K562 treated with DMSO at 1 percent for 4 hours (cell line): ENCODE data around the gene LSS. TPM values are rescaled to one million over a fixed set of nuclear protein-coding genes. Genes with fewer than 3 reads are reported as not detected.

ENCODE experiments used
- total RNA-seq: library from RNA; unstranded; fragments of 300-600 nt; gene quantifications from 2 replicates; pipeline ENCODE4 v1.2.3, GENCODE V29; 2022; ENCODE audit not compliant: insufficient read depth

Gene LSS
- 33.7 and 44.9 TPM in 2 replicates for total RNA-seq

DNA sequence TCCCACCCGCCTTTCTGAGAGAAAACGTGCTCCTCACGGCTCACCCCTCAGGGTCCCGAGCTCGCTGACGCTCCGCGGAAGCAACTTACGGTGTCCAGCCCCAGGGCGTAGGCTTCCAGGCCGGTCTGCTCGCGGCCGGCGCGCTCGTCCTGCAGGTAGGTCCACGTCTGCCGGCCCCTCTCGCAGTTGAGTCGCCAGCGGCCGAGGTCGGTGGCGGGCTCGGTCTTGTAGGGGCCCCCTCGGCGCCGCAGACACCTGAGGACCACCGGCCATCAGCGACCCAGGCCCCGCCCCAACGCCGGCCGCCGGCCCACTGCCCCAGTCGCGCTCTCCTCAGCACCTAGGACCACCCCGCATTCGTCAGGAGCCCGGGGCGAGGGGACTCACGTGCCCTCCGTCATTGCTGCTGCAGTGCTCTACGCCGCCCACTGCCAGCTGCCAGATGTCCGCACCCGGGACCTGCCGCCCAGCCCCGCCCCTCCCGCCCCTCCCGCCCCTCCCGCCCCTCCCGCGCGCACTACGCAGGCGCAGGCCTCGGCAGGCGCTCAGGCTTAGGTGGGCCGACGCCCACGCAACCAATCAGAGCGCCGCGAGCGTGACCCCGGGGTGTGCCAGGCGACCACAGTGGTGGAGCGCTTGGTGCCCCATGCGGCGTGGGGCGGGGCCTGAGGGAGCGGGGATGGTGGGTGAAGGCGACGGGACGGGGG, at the start of gene LSS:
TSS of gene LSS (minus strand) at position 430 of the 707 bp plus-strand sequence. CDS start at position 401, 29 bp downstream.

DNA sequence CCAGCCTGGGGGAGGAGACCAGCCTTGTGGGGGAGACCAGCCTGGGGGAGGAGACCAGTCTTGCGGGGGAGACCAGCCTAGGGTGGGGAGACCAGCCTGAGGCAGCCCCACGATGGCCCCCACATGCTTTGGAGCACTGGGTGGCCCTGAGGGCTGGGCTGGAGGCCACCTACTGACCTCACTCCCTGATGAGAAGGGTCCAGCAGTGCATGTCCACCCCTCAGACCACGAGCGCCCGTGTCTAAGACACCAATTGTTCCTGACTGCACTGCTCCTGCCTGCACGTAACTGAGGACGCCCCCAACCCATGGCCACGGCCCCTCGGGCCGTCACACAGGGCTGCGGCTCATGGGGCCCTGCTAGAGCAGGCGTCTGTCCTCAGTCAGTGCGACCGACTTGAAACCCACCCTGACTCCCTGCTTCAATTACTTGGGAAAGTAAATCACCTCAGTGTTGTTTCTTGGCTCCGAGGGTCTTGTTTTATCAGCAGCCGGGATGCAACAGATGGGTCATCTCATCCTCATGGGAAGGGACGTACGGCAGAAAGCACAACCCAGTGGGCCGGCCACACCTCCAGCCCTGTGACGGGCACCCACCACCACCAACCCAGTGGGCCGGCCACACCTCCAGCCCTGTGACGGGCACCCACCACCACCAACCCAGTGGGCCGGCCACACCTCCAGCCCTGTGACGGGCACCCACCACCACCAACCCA, 44.5 kb downstream of the LSS start, which contains the start of gene SPATC1L:
TSS of gene SPATC1L (minus strand) at position 550 of the 715 bp plus-strand sequence. CDS start 1,643 bp downstream, outside the sequence.

DNA sequence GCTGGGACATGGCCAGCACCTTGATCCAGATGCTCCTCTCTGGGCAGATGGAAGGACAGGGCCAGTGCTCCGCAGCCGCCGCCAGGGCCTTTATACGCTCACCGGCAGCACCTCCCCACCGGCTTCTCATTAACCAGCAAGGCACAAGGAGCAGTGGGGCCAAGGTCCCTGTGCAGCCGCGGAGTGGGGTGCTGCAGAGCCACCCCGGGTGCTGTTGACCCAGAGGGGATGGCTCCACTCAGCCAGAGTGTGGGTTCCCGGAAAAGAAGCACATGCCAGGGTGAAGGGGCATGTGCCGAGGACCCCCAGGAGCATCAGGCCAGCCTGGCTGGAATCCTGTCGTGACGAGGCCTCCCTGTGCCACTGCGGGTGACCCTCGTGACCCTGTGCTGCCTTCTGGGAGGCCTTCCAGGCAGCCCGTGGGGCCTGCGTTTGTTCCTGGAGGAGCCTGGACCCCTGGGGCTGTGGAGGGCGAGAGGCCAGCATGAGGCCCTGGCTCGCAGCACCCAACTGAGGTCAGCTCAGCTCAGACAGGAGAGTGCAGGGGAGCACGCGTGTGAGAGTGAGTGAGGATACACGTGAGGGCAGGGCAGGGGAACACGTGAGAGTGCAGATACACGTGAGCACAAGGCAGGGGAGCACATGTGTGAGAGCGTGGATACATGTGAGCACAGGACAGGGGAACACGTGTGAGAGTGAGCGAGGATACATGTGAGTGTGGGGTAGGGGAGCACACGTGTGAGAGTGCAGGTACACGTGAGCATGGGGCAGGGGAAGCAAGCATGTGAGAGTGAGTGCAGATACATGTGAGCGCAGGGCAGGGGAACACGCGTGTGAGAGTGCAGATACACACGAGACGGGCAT, 72.8 kb downstream of the LSS start, which contains the start of gene FTCD:
TSS of gene FTCD (minus strand) at position 66 of the 864 bp plus-strand sequence. CDS start at position 10, 56 bp downstream.

Other genes with a start within 250 kb of the LSS start
- gene COL6A1, start 247.0 kb downstream of the LSS start, total RNA-seq = 1.1 and 2.6 TPM in 2 replicates
- gene COL6A2, start 130.7 kb downstream of the LSS start, total RNA-seq = 7.0 and 15.1 TPM in 2 replicates
- gene FTCD, start 73.2 kb downstream of the LSS start, total RNA-seq = 0.79 TPM in 1 of 2 replicates, not detected in the other
- 104 and 133 TPM in 2 replicates for gene SPATC1L, start 44.3 kb downstream of the LSS start, total RNA-seq
- gene MCM3AP, start 56.8 kb upstream of the LSS start, total RNA-seq = 92.3 and 106 TPM in 2 replicates
- gene YBEY, start 57.6 kb upstream of the LSS start, total RNA-seq = 18.7 and 34.5 TPM in 2 replicates
- 23.2 and 28.5 TPM in 2 replicates for gene C21orf58, start 95.1 kb upstream of the LSS start, total RNA-seq
- 26.5 and 49.7 TPM in 2 replicates for gene PCNT, start 95.4 kb upstream of the LSS start, total RNA-seq
- gene DIP2A, start 230.1 kb upstream of the LSS start, total RNA-seq = 13.1 and 22.0 TPM in 2 replicates